ENCODE measurements around the gene CECR2.
A peak's percentile ranks its signal among the peaks of the same experiment; 100 is the strongest.

Gene CECR2

GRCh38 chr22:17369439-17370025 is at the start of gene CECR2:
TSS of gene CECR2 (plus strand) at chr22:17369460. CDS start at chr22:17369784, 324 bp downstream.
- DNase-seq: peak; percentile 38 to 67 (median 41)

DNA sequence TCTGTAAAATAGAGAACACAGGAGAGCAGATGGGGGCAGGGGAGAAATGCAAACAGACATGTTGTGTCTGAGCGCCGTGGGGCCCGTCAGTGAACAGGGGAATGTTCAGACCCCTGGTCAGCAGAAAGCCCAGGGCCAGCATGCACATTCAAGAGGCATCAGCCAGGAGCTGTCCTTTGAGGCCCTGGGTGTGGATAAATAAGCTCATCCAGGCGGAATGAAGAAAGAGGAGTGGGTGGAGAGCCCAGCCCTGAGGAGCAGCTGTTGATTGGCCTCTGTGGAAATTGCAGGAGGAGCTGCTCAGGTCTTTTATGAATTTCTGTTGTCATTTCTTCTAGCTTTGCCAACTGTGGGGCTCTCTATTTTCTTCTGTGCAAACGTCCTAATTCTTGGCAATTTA is 49.7 kb upstream of the CECR2 start:
- DNase-seq: no peak

DNA sequence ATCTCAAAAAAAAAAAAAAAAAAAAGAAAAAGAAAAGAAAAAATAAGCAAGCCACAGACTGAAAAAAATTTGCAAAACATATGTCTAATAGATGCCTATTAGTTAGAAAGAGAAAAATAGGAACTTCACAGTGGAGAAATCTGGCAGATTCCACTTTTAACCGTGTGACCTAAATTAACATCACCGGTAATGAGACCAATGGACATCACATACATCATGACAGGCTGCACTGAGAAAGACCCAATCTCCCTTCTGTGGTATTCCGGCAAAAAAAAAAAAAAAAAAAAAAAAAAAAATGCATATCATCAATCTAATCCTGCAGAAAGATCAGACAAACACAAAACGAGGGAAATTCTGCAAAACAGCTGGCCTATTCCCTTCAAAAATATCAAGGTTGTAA is 46.7 kb upstream of the CECR2 start:
- DNase-seq: no peak

DNA sequence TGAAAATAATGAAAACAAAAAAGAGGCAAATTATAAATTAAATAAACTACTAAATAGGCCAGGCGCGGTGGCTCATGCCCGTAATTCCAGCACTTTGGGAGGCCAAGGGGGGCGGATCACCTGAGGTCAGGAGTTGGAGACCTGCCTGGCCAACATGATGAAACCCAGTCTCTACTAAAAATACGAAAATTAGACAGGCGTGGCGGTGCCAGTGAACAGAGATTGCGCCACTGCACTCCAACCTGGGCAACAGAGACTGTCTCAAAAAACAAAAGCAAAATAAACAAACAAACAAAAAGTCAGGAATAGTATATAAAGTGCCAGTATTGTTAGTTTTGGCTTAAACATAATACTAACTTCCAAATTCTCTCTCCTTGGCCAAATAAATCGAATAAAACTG is 37.6 kb upstream of the CECR2 start:
- no peak for DNase-seq

DNA sequence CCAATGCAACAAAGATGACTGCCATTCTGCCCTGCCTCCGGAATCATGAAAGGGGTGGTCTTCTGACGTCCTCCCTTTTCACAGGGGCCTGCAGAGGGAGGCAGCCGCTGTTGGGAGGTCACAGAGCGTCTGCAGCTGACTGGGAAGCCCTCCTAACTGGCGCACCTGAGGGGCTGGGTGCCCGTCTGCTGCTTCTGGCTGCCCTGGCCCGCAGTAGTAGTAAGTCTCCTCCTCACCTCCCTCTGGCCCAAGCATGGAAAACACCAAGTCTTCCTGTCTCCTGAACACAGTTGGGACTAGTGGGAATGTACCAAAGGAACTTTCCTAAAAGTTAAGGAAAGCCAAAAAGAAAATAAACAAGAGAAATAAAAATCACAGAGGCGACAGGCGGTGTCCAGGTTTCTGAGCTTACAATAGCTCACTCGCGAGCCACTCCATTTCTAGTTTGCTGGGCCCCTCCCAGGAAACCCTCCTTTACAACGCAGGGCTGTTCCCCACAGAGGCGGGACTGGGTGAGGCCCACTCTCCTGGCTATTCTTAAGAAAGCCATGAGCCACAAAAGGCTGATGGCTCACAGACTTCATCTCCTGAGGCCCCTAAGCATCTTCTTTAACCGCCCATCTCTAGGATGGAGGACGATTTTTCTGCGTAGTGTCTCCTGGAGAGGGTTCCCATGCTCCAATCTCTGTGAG is 37.0 kb upstream of the CECR2 start:
- DNase-seq: no peak

DNA sequence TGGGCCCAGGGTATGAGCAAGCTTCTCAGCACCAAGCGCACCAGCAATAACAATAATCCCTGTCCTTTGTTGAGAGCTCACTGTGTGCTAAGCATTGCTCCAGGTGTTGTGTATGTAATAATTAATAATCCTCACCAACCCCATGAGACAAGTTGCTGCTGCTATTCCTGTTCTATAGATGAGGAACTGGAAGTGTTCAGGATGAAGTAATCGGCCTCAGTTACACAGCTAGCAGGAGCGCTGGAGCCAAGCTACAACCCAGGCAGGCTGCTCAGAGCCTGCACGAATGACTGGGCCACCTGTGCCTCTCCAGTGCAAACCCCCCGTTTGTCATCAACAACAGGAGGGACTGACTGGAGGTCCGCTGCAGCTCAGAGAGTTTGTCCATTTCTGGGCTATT is 35.2 kb upstream of the CECR2 start:
- DNase-seq: peak; percentile 37 to 63 (median 47)

DNA sequence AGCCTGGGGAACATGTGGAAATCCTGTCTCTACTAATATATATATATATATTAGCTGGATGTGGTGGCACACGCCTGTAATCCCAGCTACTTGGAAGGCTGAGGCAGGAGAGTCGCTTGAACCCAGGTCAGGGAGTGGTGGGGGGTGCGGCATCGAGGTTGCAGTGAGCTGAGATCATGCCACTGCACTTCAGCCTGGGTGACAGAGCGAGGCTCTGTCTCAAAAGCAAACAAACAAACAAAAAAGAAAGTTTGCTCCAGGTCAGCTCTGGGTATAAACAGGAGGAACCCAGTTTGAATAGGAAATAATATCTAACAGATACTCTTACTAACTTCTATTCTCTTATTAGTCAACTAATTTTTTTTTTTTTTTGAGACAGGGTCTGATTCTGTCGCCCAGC is 34.3 kb upstream of the CECR2 start:
- no peak for DNase-seq

- DNase-seq: peak; percentile 54 to 79 (median 66)
Measured at GRCh38 chr22:17336061-17336460, 33.2 kb upstream of the CECR2 start.

DNA sequence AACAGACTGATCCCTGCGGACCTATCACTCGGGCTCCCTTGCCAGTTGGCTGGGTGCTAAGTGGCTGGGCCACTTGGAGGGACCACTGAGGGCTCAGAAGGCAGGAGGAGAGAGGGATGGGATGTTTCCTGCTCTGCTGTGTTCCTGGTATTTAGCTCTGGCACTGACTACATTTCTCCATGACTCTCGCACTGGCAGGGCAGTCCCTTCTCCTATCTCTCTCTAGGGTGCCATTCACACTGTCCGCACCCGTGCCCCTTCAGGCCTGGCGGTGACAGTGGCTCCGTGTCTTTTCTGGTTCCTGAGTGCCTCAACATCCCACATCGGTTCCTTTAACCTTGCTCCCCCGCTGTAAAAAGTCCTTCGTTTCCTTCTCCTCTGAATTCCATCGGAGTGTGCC is 31.6 kb upstream of the CECR2 start:
- no peak for DNase-seq

GRCh38 chr22:17339095-17339693 is 30.1 kb upstream of the CECR2 start:
- DNase-seq: peak; percentile 32 to 38 (median 35)

DNA sequence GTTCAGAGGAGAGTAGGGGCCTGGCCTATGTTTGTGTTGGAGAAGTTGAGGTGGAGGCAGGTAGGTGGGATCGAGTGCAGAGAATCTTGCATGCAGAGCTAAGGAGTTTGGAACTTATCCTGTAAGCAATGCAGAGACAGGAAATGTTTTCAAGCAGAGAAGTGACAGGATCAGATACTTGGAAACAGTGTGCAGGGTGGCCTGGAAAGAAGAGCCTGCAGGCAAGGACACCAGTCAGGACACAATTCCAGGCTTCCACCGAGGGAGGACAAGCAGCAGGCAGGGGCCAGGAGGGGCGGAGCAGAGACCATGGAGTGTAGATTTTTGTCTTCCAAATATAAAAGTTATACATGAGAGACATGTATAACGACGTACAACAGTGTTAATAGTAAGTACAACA is 26.9 kb upstream of the CECR2 start:
- no peak for DNase-seq

- no peak for DNase-seq
Measured at GRCh38 chr22:17343766-17344165, 25.5 kb upstream of the CECR2 start.

GRCh38 chr22:17346578-17346977 is 22.7 kb upstream of the CECR2 start:
- DNase-seq: no peak

GRCh38 chr22:17347724-17348123 is 21.5 kb upstream of the CECR2 start:
- no peak for DNase-seq

DNA sequence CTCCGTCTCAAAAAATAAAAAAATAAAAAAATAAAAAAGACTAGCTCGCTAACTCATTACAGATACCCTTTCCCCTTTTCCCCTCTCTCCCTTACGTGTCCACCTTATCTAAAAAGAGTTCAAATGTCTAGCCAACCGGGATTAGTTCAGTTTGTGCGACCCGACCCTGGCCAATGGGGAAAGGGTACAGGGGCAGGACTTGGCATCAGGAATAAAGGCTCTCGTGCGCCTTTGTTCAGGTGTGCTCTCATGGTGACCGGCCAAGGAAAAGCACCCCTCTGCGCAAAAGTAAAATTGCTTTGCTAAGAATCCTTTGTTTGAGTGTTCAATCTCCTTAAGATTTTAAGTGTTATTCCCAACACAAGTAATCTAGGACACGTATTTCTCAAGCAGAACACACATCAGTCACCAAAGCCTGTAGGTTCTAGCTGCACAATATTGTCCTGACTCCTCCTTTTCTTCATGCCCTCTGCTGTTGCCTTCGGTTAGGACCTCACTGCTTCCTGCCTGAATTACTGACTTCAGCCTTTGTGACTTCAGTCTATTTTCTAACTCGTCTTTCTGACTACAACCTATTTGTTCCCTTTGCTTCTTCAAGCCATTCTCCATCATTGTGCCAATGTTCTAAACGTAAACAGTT is 20.7 kb upstream of the CECR2 start:
- DNase-seq: no peak

DNA sequence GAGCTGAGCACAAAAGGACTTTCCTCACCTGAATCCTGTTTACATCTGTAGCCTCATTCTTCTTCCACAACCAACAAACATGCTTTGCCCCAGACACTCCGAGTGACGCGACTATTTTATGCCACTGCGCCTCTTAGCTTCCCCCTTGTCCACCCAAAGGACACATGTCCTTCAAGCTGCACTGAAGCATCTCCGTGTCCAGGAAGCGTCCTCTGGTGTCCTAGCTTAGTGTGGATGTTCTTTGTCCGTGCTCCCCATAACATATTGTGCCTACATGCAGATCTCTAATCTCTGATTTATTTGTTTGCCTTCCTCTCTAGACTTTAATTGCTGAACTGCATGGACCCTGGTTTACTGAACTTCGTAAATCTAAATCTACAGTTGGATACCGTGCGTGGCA is 20.1 kb upstream of the CECR2 start:
- no peak for DNase-seq

DNA sequence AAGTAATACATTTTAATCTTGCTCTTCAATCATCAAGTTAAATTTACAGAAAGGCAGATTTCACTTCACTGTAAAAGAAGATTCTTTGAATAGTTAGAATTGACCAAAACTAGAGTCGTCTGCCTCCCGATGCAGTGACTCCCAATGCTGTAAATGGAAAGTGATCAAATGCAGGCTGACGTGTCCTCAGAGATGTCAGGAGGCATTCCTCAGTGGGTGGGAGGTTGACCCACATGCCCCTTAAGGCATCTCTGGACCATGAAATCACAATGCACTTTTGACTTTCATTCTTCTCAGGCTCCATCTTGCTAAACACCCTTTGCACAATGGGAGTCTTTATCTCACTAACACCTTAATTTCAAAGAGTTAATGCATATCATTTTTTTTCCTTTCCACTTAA is 19.0 kb upstream of the CECR2 start:
- DNase-seq: no peak

GRCh38 chr22:17352798-17353197 is 16.5 kb upstream of the CECR2 start:
- no peak for DNase-seq

DNA sequence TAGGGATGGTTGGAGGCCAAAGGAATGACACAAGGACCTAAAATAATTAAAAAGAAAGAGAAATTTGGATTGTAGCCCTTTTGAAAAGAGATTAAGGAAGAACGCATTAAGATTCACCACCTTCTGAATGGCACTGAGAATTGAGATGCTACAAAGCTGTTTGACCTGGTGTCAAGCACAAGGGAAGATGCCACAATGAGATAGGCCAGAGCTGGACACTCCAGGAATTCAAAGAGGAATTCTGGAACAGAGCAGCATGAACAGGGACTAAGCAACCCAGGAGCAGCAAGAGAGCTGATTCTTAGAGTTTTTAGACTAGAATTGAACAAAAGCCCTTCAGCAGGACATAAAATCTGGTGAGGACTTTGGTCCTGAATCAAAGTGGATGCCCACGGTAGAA is 11.6 kb upstream of the CECR2 start:
- no peak for DNase-seq

GRCh38 chr22:17358415-17358814 is 10.8 kb upstream of the CECR2 start:
- no peak for DNase-seq

- peak; percentile 70 to 81 (median 73) for DNase-seq
Measured at GRCh38 chr22:17359501-17359900, 9.8 kb upstream of the CECR2 start.

GRCh38 chr22:17366329-17366728 is 2.9 kb upstream of the CECR2 start:
- DNase-seq: no peak

GRCh38 chr22:17366830-17367229 is 2.4 kb upstream of the CECR2 start:
- peak; percentile 43 to 68 (median 47) for DNase-seq

DNA sequence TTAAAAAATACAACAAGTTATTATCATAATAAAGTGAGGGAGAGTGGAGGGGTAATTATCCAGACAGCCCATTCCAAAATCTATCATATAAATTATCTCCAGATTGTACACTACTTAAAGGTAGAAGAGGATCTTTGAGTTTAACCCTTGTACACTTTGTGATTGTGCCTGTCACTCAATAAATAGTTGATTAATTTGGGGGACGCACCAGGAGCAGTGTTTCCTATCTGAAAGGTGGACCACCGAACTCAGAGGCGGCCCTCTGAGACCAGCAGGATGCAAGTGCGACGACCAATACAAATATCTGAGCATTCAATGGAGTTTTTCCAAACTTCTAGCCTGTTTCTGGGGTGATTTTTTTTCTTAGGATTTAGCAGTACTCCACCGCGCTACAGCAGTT is 1.1 kb upstream of the CECR2 start:
- no peak for DNase-seq

All from suppressor macrophage treated with lipopolysaccharide for 1 hour (primary cell).